Ovary (tissue), 9 donors: ENCODE measurements around the gene PDXDC1. TPM values are rescaled to one million over a fixed set of nuclear protein-coding genes. Genes with fewer than 3 reads are reported as not detected.
"Not testable (repeated sequence)": the region's sequence is repeated elsewhere in the genome, so short reads cannot be mapped to it uniquely, and the experiment has no call there.

Experiments used
- DNase-seq, 5 donors: peaks; one replicate each; pipeline ENCODE4 v3.0.0-alpha.2; 2019 to 2020
- H3K27ac ChIP-seq, 2 donors: fragments of 200-600 bp; one replicate each; pipeline versions ENCODE4 v1.5.1 to v1.8.0; 2019 to 2022
- H3K27me3 ChIP-seq: fragments of 200-600 bp; one replicate; pipeline ENCODE4 v1.8.0; 2022
- H3K36me3 ChIP-seq: fragments of 200-600 bp; sonication (generic); one replicate; pipeline ENCODE4 v1.5.1; 2019
- H3K4me1 ChIP-seq: one replicate; pipeline ENCODE4 v1.8.1; 2013; ENCODE audit warnings: mild to moderate bottlenecking, moderate library complexity; ENCODE audit not compliant: insufficient read depth
- H3K4me3 ChIP-seq: fragments of 200-600 bp; sonication (generic); one replicate; pipeline ENCODE4 v1.5.1; 2017
- H3K9me3 ChIP-seq, 2 donors: fragments of 200-600 bp in 1 of 2; sonication (generic) in 1 of 2; one replicate each; pipeline versions ENCODE4 v1.5.1 to v1.8.1; 2013 to 2019; ENCODE audit warnings: mild to moderate bottlenecking in 1 of 2, moderate library complexity in 1 of 2
- EP300 ChIP-seq: sonication (generic); formaldehyde crosslinking; IDR thresholded peaks from one replicate; pipeline ENCODE4 v1.6.1; 2017; ENCODE audit warnings: antibody characterized with exemption
- POLR2A ChIP-seq: fragments of 450-650 bp; IDR thresholded peaks from one replicate; pipeline ENCODE4 v1.6.1; 2017; ENCODE audit warnings: antibody characterized with exemption, mild to moderate bottlenecking, moderate library complexity
- WGBS, 3 donors: extraction: QIAGEN DNeasy Blood & Tissue Kit in 1 of 3; methylation state at CpG; one replicate each; pipeline versions ENCODE4 v1.1.5 to v1.1.7; 2013 to 2017; 5-methylcytosine and 5-hydroxymethylcytosine counted together
- intact Hi-C, 4 donors: fragments of 100-400 bp; cut with DNase I; formaldehyde crosslinking; loops; one replicate each; pipeline versions ENCODE4 v1.11.0 to v1.15.1; 2022 to 2023
- polyA plus RNA-seq, 2 donors: library from polyadenylated mRNA; stranded (reverse); fragments of 200-250 nt in 1 of 2; fragments of 350-450 nt in 1 of 2; fragmentation: Illumina TruSeq in 1 of 2; extraction: RNeasy Lipid Tissue Mini Kit (QIAGEN cat#74804) in 1 of 2; gene quantifications; one replicate each; pipeline ENCODE4 v1.2.3, GENCODE V29; 2013 to 2014
- total RNA-seq, 7 donors: library from RNA; depleted of rRNA in 2 of 7; stranded (reverse); fragments of >200 nt in 2 of 7; fragmentation: NEBNext Ultra II Directional in 3 of 7; extraction: Animal tissue kit (Norgen Biotek cat#: 25700) in 3 of 7; gene quantifications; one replicate each; pipeline versions ENCODE4 v1.1.0 to v1.2.4, GENCODE V29; 2016 to 2023
- TF ChIP-seq, protein P1 (sequence below), 3 donors: fragments of 450-650 bp in 2 of 3; fragments of 200-600 bp in 1 of 3; IDR thresholded peaks; one replicate each; pipeline versions ENCODE4 v1.5.1 to v1.8.0; 2016 to 2022; ENCODE audit warnings: antibody characterized with exemption in 3 of 3, mild to moderate bottlenecking in 1 of 3
- donor health status: DM: no; HTN: no; CAD: no; lungs with moderate emphysema.
- donor health status: DM: no; HTN: no; CAD: no.
- donor health status: Bipolar disorder and iron deficiency.
- donor health status: DM: yes; HTN: yes; CAD: no.
- donor health status: DM: no; HTN: no; CAD: no.
- donor health status: DM: yes; HTN: yes; CAD: no.

The PDXDC1 gene
- total and polyA plus RNA-seq, 9 donors, result 36.9 to 69.3 (median 59.3) TPM

DNA sequence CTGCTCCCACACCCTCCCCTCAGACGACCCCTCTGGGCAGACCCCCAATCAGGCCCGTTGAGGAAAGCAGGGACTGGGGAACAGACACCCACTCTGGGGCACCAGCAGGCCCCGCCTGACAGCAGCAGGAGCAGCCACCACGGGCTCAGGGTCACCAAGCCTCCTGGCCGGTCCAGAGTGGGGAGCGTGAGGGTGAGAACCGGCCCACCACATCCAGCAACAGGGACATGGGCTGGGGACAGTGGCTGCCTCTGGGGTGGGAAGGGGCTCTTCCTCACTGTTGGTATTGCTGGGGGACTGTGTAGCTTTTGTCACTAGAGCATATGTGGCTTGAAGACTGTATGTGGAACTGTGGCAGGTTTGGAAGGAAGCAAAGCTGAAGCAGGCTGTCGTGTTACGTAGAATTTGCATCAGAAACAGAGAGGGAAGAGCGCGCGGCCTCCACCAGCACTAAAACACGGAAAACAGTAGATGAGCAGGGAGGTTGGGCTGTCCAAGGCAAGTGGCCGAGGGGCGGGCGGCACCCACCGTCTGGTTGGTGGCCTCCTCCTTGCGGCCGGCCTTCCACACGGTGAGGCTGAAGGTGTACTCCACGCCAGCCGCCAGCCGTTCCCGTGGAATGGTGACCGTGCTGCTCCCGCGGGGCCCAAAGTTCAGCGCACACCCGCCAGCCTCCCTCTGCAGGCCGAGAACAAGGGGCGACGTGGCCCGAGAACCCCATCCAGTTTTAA lies 160.1 kb downstream of the PDXDC1 start:
- peak in 2 of 5 donors; percentile 2 to 6 for DNase-seq
- H3K27ac ChIP-seq, H3K36me3 ChIP-seq, H3K27me3 ChIP-seq, H3K9me3 ChIP-seq, intact Hi-C loops, H3K4me1 ChIP-seq, H3K4me3 ChIP-seq: not testable (repeated sequence)
- 89 to 91% (median 89%) methylated on average over 10 to 21 of the region's 33 CpGs for WGBS, 3 donors

DNA sequence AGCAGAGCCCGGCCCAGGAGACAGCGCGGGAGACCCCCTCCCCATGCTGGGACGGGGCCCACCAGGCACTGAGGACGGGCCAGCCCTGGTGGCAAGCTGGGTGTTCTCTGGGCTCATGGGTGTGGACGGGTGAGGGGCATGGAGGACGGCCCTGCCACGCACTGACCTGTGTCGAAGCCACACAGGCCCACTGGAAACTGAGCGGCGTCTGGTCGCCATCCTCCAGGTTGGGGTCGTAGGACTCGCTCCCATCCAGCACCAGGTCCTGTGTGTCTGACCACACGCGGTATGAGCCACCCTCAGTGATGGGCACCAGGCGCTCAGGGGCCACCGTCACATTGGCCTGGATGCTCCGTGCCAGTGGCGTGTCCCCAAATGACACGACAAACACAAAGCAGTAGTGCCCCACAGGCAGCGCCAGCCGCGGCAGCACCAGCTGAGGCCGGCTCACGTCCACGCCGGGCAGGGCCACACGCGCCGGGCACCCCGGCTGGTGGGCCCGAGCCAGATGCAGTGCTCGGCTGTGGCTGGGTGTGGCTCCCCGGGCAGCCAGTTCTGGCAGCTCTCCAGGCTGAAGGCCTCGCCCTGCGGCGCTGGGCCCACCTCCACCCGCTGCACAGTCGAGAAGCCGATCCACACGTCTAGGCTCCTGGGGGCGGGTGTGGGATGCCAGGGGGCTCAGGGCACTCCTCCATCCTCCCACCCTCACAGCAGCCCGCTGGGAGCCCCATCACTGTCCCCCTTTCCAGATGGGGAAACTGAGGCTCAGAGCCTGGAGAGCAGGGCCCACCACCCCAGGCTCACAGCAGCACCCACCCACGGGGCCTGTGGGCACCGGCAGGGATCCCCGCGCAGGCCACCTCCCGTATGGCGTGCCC lies 160.9 kb downstream of the PDXDC1 start:
- DNase-seq, result peak in 1 of 5 donors; percentile 22
- H3K4me1 ChIP-seq, H3K9me3 ChIP-seq, intact Hi-C loops, H3K27ac ChIP-seq, H3K4me3 ChIP-seq, H3K27me3 ChIP-seq, H3K36me3 ChIP-seq: not testable (repeated sequence)
- WGBS, 3 donors, result 88 to 91% (median 89%) methylated on average over 32 to 43 of the region's 50 CpGs

DNA sequence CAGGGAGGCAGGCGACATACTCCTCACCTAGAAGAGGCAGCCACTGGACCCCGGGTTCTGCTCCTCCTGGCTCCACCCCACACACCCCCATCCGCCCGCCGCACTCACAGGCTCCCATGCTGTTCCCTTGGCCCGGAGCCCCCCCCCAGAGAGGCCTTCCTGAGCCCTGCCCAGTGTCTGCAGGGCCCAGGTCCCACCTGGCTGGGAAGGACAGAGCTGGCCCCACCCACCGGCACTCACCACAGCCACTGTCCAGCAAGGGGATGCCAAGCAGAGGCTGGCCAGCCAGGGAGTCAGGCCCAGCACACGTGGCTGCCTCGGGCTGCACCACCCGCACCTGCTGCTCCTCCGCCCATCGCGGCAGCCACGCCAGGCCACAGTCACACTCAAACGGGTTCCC lies 162.7 kb downstream of the PDXDC1 start:
- DNase-seq, result peak in 2 of 5 donors; percentile 21 to 35
- intact Hi-C loops, H3K9me3 ChIP-seq, H3K4me3 ChIP-seq, H3K36me3 ChIP-seq, H3K27ac ChIP-seq, H3K4me1 ChIP-seq, H3K27me3 ChIP-seq: not testable (repeated sequence)
- WGBS, 3 donors, result 67 to 83% (median 79%) methylated on average over 3 to 9 of the region's 15 CpGs

DNA sequence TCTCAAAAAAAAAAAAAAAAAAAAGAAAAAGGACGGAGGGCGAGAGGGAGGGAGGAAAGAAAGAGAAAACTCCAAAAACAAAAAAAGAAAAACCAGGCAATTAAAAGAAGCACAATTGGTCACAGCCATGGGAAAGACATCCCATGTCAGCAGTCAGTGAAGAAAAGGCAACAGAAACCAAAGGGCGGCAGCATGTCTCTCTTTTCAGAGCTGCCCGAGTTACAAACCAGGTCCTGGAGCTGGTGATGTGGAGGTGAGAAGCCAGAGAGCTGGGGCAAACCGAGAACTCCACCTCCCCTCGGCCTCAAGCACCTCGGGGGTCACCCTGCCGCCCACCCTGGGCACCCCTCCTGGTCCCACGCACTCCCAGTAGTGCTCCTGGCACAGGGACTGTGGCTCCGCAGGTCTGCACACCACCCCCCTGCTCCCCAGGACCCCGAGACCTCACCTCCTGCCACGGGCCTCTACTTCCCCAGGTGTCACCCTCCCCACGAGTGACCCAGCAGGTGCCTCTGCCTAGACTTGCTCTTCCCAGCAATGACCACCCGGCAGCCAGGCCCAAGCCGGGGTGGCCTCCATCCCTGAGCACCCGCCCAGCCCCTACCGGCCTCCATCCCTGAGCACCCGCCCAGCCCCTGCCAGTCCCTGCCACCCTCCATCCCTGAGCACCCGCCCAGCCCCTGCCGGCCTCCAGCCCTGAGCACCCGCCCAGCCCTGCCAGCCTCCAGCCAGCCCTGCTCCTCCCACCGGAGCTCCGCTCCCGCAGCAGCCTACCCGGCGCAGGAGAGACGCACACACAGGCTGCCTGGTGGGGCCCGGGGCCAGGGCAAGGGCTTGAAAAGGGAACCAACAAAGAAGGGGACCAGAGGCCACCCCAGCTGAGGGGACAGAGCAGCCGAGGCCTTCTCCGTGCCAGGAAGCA lies 165.9 kb downstream of the PDXDC1 start:
- H3K4me1 ChIP-seq, result peaks cover 15% of the 10 kb centered on the region
- H3K27ac ChIP-seq, H3K9me3 ChIP-seq, H3K36me3 ChIP-seq, H3K27me3 ChIP-seq, H3K4me3 ChIP-seq, intact Hi-C loops: not testable (repeated sequence)
- WGBS, 3 donors, result 72 to 80% (median 78%) methylated on average over 19 to 30 of the region's 30 CpGs
- peak in 3 of 5 donors; percentile 10 to 32 (median 29) for DNase-seq

DNA sequence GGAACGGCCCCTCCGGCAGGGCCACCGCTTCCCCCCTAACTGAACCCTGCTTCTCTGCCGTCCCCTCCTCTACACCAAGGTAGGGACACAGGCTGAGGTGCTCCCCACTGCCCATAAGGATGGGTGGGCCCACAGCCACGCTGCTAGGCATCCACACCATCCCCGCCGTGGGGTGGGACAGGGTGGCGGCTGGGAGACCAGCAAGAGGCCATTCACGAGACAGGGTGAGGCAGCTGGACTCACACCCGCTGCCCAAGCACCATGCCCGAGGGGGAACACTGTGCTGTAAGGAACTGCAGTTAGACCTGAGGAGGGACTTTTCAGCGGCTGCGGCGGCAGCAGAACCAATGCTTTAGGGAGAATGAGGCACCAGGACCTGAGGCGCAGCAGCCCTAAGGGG lies 166.8 kb downstream of the PDXDC1 start:
- no peak overlapping the region for H3K27ac ChIP-seq
- H3K4me1 ChIP-seq, result peaks cover 21% of the 10 kb centered on the region

DNA sequence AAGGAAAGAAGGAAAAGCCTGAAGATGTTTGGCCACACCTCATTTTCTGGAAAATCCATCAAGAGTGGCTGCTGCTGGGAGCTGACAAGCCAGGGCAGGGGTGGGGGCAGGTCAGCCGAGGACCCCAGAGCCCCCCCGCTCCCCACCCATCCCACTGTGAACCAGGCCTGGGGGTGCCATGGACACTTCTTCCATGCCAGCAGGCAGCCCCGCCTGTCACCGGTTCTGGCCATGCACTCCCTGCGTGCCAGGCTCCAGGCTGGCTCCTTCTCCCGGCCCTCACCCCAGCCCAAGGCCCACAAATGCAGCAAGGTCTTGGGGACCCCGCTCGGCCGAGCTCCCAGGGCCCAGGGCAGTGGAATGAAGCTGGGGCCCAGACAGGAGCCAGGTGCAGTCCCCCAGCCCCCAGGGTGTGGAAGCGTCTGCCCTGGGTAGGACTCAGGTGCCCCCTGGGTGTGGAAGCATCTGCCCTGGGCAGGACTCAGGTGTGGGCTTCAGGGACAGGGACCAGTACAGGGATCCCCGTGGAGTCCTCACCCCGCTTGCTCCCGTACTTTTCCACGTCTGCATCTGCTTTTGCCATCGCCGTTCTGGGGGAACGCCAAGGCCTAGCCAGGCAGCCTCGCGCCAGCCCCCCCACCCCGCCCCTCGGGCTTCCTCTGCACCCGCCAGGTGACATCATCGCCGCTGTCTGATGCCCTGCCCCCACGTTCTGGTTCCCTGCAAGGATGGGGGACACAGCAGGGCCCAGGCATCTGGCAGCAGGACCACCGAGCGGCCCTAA lies 167.5 kb downstream of the PDXDC1 start:
- DNase-seq, result peak in 2 of 5 donors; percentile 7 to 26
- not testable (repeated sequence) for H3K4me3 ChIP-seq

More for the DNA sequence above, 166.8 kb downstream of the PDXDC1 start:
- WGBS, 3 donors, result 90 to 92% (median 91%) methylated on average over 12 to 15 of the region's 15 CpGs
- Histone ChIP-seq H3K4me3 (no peak overlapping the region), H3K36me3 (no peaks in the 10 kb centered on the region), H3K27me3 (no peaks in the 10 kb centered on the region), H3K9me3 (no peaks in the 10 kb centered on the region)
- TF ChIP-seq, protein P1, sequence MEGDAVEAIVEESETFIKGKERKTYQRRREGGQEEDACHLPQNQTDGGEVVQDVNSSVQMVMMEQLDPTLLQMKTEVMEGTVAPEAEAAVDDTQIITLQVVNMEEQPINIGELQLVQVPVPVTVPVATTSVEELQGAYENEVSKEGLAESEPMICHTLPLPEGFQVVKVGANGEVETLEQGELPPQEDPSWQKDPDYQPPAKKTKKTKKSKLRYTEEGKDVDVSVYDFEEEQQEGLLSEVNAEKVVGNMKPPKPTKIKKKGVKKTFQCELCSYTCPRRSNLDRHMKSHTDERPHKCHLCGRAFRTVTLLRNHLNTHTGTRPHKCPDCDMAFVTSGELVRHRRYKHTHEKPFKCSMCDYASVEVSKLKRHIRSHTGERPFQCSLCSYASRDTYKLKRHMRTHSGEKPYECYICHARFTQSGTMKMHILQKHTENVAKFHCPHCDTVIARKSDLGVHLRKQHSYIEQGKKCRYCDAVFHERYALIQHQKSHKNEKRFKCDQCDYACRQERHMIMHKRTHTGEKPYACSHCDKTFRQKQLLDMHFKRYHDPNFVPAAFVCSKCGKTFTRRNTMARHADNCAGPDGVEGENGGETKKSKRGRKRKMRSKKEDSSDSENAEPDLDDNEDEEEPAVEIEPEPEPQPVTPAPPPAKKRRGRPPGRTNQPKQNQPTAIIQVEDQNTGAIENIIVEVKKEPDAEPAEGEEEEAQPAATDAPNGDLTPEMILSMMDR (IDR thresholded peaks at IDR 0.05), result no peak
- no peak for TF ChIP-seq EP300
- no peak for TF ChIP-seq POLR2A
- intact Hi-C loops, result no loop called here
- DNase-seq, result peak in 3 of 5 donors; percentile 5 to 23 (median 21)

DNA sequence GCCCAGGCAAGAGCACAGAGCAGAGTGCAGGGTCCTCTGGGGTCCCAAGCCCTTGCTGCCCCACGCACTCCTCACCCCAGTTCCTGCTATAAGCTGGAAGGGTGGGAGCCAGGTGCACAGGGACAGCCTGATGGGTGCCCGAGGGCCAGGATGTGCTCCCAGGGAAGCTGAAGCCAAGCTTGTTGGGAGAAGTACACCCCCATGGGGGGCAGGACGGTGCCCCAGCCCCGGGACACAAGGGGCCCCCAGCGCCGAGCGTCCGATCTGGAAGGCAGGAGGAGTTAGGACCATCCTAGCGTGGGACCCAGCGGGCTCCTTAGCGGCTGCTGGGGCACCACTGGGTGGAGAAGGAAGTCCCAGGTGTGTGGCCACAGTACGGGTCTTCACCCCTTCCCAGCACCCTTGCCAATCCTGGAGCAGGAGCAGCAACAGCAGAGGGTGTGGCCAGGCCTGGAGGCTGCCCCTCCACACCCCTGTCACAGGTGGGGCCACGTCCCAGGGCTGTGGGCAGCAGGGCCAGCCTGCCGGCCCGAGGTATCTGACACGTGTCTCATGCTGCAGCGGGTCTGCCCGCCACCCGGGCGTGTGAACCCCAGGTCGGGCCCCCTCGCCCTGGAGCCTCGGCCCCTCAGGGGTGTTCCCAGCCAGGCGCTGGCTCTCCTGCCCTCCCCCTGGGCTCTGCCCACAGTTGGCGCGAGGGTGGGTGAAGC lies 168.2 kb downstream of the PDXDC1 start:
- intact Hi-C loops, H3K4me3 ChIP-seq, H3K36me3 ChIP-seq, H3K9me3 ChIP-seq, H3K27me3 ChIP-seq: not testable (repeated sequence)
- WGBS, 3 donors, result 70 to 81% (median 73%) methylated on average over 2 to 20 of the region's 26 CpGs
- DNase-seq, result peak in 2 of 5 donors; percentile 4 to 20
- Histone ChIP-seq H3K27ac (peak overlapping the region in 1 of 2 donors; percentile 33), H3K4me1 (peaks cover 24% of the 10 kb centered on the region)

More for the DNA sequence above, 167.5 kb downstream of the PDXDC1 start:
- H3K4me1 ChIP-seq, result peaks cover 24% of the 10 kb centered on the region
- H3K27ac ChIP-seq, intact Hi-C loops, H3K27me3 ChIP-seq, H3K36me3 ChIP-seq, H3K9me3 ChIP-seq: not testable (repeated sequence)
- WGBS, 3 donors, result 79 to 83% (median 79%) methylated on average over 8 to 21 of the region's 27 CpGs

DNA sequence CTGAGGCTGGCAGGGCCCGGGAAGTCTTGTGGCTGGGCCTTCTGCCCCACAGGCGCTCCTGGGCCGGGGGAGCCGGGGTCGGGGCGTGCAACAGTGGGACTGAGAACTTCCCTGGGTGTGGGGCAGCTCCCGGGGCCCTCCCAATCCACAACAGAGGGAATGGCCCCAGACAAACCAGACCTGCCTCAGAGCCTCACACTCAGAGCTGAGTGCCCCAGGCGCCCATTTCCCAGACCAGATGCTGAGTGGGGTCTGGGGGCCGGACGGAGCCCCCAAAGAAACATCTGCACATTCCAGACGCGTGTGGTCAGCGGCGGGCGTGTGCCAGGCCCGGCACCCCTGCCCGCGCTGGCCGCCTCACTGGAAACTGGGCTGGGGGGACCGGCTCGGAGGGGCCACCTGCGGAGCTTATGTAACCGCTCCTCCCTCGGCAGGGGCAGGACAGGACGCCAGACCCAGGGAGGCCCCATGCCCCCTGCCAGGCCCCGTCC lies 168.8 kb downstream of the PDXDC1 start:
- H3K27me3 ChIP-seq, H3K9me3 ChIP-seq, H3K36me3 ChIP-seq, intact Hi-C loops: not testable (repeated sequence)
- WGBS, 3 donors, result 32 to 47% (median 37%) methylated on average over 13 to 26 of the region's 26 CpGs
- DNase-seq, result peak in 1 of 5 donors; percentile 19
- H3K27ac ChIP-seq, result peak overlapping the region; percentile 61 to 80
- peak overlapping the region; percentile 28 for H3K4me3 ChIP-seq
- H3K4me1 ChIP-seq, result peaks cover 24% of the 10 kb centered on the region
